WTC11 (cell line): Measurements from ENCODE around the gene GNAT3. TPM values are rescaled to one million over a fixed set of nuclear protein-coding genes. Genes with fewer than 3 reads are reported as not detected.

Experiments
- ATAC-seq: fragments of 200-7000 bp; cut with Tn5 transposase; 2 replicates; pipeline ENCODE4 v1.10.0; 2021; ENCODE audit warnings: mild to moderate bottlenecking, moderate library complexity
- CTCF ChIA-PET: fragments of 300-600 bp; sonication (Branson Sonifier 250); formaldehyde crosslinking; loops from one replicate; lab custom pipeline; 2021; ENCODE audit warnings: antibody characterized with exemption; lab: Charles Lee
- POLR2A ChIA-PET: fragments of 350-600 bp; sonication (Branson Sonifier 250); formaldehyde crosslinking; loops from one replicate; lab custom pipeline; 2021; ENCODE audit warnings: antibody characterized with exemption; lab: Charles Lee
- DNase-seq: peaks from one replicate; pipeline ENCODE4 v3.0.0; 2021; ENCODE audit warnings: low spot score
- H3K27ac Mint-ChIP-seq: 2 replicates; pipeline ENCODE4 v1.8.0; 2021; ENCODE audit warnings: mixed read lengths
- H3K27me3 Mint-ChIP-seq: 2 replicates; pipeline ENCODE4 v1.8.0; 2021; ENCODE audit warnings: low read depth, mild to moderate bottlenecking, moderate library complexity, mixed read lengths
- H3K36me3 Mint-ChIP-seq: 2 replicates; pipeline ENCODE4 v1.8.0; 2021; ENCODE audit warnings: mixed read lengths
- H3K4me1 Mint-ChIP-seq: 2 replicates; pipeline ENCODE4 v1.8.0; 2022; ENCODE audit warnings: mixed read lengths
- H3K4me3 Mint-ChIP-seq: 2 replicates; pipeline ENCODE4 v1.8.0; 2021; ENCODE audit warnings: mild to moderate bottlenecking, moderate library complexity, mixed read lengths
- H3K9me3 Mint-ChIP-seq: 2 replicates; pipeline ENCODE4 v1.8.0; 2021; ENCODE audit warnings: mixed read lengths
- ATF1 ChIP-seq: sonication (generic); formaldehyde crosslinking; IDR thresholded peaks from 2 replicates; pipeline ENCODE4 v1.8.1; 2023; ENCODE audit warnings: mild to moderate bottlenecking, moderate library complexity, missing genetic modification reagents
- CBFB ChIP-seq: sonication (generic); formaldehyde crosslinking; IDR thresholded peaks from 2 replicates; pipeline ENCODE4 v1.8.1; 2022; ENCODE audit warnings: mild to moderate bottlenecking, low read depth, missing genetic modification reagents
- CDX4 ChIP-seq: fragments of 250-450 bp; sonication (Bioruptor Pico); IDR thresholded peaks from 2 replicates; pipeline ENCODE4 v1.9.0; 2021; ENCODE audit warnings: moderate library complexity, mild to moderate bottlenecking, inconsistent platforms, borderline replicate concordance
- E2F5 ChIP-seq: sonication (generic); formaldehyde crosslinking; IDR thresholded peaks from 2 replicates; pipeline ENCODE4 v1.8.1; 2022; ENCODE audit warnings: mild to moderate bottlenecking, moderate library complexity, missing genetic modification reagents
- FOXK1 ChIP-seq: sonication (generic); formaldehyde crosslinking; IDR thresholded peaks from 2 replicates; pipeline ENCODE4 v1.8.0; 2022; ENCODE audit warnings: mild to moderate bottlenecking, moderate library complexity, missing genetic modification reagents
- HMGA2 ChIP-seq: fragments of 250-450 bp; sonication (Bioruptor Pico); IDR thresholded peaks from 2 replicates; pipeline ENCODE4 v1.4.0; 2021; ENCODE audit warnings: mild to moderate bottlenecking, moderate library complexity
- JAZF1 ChIP-seq: fragments of 250-450 bp; sonication (Bioruptor Pico); IDR thresholded peaks from 2 replicates; pipeline ENCODE4 v1.9.0; 2021; ENCODE audit warnings: moderate library complexity, mild to moderate bottlenecking, inconsistent platforms
- JUN ChIP-seq: sonication (generic); formaldehyde crosslinking; IDR thresholded peaks from 2 replicates; pipeline ENCODE4 v1.8.0; 2023; ENCODE audit warnings: mild to moderate bottlenecking, missing genetic modification reagents
- MAX ChIP-seq: sonication (generic); formaldehyde crosslinking; IDR thresholded peaks from 2 replicates; pipeline ENCODE4 v1.8.0; 2022; ENCODE audit warnings: mild to moderate bottlenecking, missing genetic modification reagents
- MXD4 ChIP-seq: fragments of 250-450 bp; sonication (Bioruptor Pico); IDR thresholded peaks from 2 replicates; pipeline ENCODE4 v1.8.0; 2021; ENCODE audit warnings: mild to moderate bottlenecking, moderate library complexity, borderline replicate concordance
- NFATC4 ChIP-seq: fragments of 250-450 bp; sonication (Bioruptor Pico); IDR thresholded peaks from 2 replicates; pipeline ENCODE4 v1.9.0; 2021; ENCODE audit warnings: mild to moderate bottlenecking
- NFE2L1 ChIP-seq: sonication (generic); formaldehyde crosslinking; IDR thresholded peaks from 2 replicates; pipeline ENCODE4 v1.8.1; 2023; ENCODE audit warnings: missing genetic modification reagents
- NFYB ChIP-seq: sonication (generic); formaldehyde crosslinking; conservative IDR thresholded peaks from 2 replicates; pipeline ENCODE4 v1.8.0; 2022; ENCODE audit warnings: low read depth, missing genetic modification reagents
- NR1H2 ChIP-seq: sonication (generic); formaldehyde crosslinking; IDR thresholded peaks from 2 replicates; pipeline ENCODE4 v1.9.0; 2021; ENCODE audit warnings: mild to moderate bottlenecking, moderate library complexity, missing genetic modification reagents
- SMAD3 ChIP-seq: sonication (generic); formaldehyde crosslinking; IDR thresholded peaks from 2 replicates; pipeline ENCODE4 v1.8.0; 2022; ENCODE audit warnings: missing genetic modification reagents, mild to moderate bottlenecking, borderline replicate concordance
- SOX15 ChIP-seq: fragments of 250-450 bp; sonication (Bioruptor Pico); IDR thresholded peaks from 2 replicates; pipeline ENCODE4 v1.9.0; 2021; ENCODE audit warnings: mild to moderate bottlenecking
- SP1 ChIP-seq: sonication (generic); formaldehyde crosslinking; conservative IDR thresholded peaks from 2 replicates; pipeline ENCODE4 v1.8.1; 2022; ENCODE audit warnings: missing genetic modification reagents
- USF1 ChIP-seq: sonication (generic); formaldehyde crosslinking; IDR thresholded peaks from 2 replicates; pipeline ENCODE4 v1.8.0; 2022; ENCODE audit warnings: mild to moderate bottlenecking, missing genetic modification reagents
- ZBTB21 ChIP-seq: sonication (generic); formaldehyde crosslinking; IDR thresholded peaks from 2 replicates; pipeline ENCODE4 v1.8.1; 2023; ENCODE audit warnings: mild to moderate bottlenecking, missing genetic modification reagents, borderline replicate concordance
- total RNA-seq: library from RNA; stranded (reverse); gene quantifications from 3 replicates; pipeline ENCODE4 v1.2.3, GENCODE V29; 2021
- TF ChIP-seq, protein P1 (sequence below): sonication (generic); formaldehyde crosslinking; IDR thresholded peaks from 2 replicates; pipeline ENCODE4 v1.8.1; 2023; ENCODE audit warnings: mild to moderate bottlenecking, missing genetic modification reagents
- TF ChIP-seq, protein P2 (sequence below): sonication (generic); formaldehyde crosslinking; IDR thresholded peaks from 2 replicates; pipeline ENCODE4 v1.8.1; 2023; ENCODE audit warnings: mild to moderate bottlenecking, missing genetic modification reagents, moderate library complexity
- TF ChIP-seq, protein P3 (sequence below): fragments of 250-450 bp; sonication (Bioruptor Pico); IDR thresholded peaks from 2 replicates; pipeline ENCODE4 v1.9.0; 2021; ENCODE audit warnings: mild to moderate bottlenecking, borderline replicate concordance

The GNAT3 gene
- total RNA-seq, 1 experiment from 2014 or later: not detected

- H3K36me3 Mint-ChIP-seq: peaks cover 11% of the 10 kb centered on the region; the same call in 1 of the 2 replicates
- DNase-seq: no peak
- ATAC-seq: no peak
- CTCF ChIA-PET: interaction anchor here (0.6 kb wide), 1 partner anchor 102 kb away, joined by 3 read pairs; no protein-coding TSS in a partner anchor
- no peak overlapping the region for H3K27ac Mint-ChIP-seq
- H3K9me3 Mint-ChIP-seq: peaks cover 21% of the 10 kb centered on the region
- POLR2A ChIA-PET: no interaction called here
- no peak for TF ChIP-seq SOX15 (CRISPR knock-in tag)
- no peaks in the 10 kb centered on the region for H3K27me3 Mint-ChIP-seq
- no peaks in the 10 kb centered on the region; the same call in 1 of the 2 replicates for H3K4me1 Mint-ChIP-seq
- no peak overlapping the region for H3K4me3 Mint-ChIP-seq
Measured at GRCh38 chr7:80530136-80530535, 18.3 kb upstream of the GNAT3 start.

DNA sequence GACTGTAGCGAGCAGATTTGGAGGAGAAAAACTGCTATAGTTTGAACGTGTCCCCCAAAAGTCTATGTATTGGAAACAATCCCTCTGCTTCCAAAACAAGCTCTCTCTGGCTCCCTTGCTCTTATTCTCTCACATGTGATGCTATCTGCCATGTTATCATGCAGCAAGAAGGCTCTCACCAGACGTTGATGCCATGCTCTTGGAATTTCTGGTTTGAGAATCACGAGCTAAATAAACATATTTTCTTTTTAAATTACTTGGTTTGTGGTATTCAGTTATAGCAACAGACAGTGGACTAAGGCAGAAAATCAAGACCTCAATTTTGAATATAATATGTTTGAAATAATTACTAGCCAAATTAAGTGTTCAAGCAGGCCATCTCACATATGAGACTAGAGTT is 17.5 kb upstream of the GNAT3 start:
- DNase-seq (no peak), ATAC-seq (no peak)
- TF ChIP-seq NR1H2 (no peak), SMAD3 (CRISPR knock-in tag) (no peak), MAX (no peak), NFYB (no peak), MXD4 (CRISPR knock-in tag) (no peak), CDX4 (CRISPR knock-in tag) (no peak), E2F5 (CRISPR knock-in tag) (no peak), USF1 (CRISPR knock-in tag) (no peak), ATF1 (CRISPR knock-in tag) (no peak), JAZF1 (CRISPR knock-in tag) (no peak), JUN (CRISPR knock-in tag) (no peak), ZBTB21 (CRISPR knock-in tag) (no peak), HMGA2 (CRISPR knock-in tag) (no peak), SP1 (no peak)
- TF ChIP-seq, protein P1, sequence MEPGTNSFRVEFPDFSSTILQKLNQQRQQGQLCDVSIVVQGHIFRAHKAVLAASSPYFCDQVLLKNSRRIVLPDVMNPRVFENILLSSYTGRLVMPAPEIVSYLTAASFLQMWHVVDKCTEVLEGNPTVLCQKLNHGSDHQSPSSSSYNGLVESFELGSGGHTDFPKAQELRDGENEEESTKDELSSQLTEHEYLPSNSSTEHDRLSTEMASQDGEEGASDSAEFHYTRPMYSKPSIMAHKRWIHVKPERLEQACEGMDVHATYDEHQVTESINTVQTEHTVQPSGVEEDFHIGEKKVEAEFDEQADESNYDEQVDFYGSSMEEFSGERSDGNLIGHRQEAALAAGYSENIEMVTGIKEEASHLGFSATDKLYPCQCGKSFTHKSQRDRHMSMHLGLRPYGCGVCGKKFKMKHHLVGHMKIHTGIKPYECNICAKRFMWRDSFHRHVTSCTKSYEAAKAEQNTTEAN (CRISPR knock-in tag): no peak
- TF ChIP-seq, protein P2, sequence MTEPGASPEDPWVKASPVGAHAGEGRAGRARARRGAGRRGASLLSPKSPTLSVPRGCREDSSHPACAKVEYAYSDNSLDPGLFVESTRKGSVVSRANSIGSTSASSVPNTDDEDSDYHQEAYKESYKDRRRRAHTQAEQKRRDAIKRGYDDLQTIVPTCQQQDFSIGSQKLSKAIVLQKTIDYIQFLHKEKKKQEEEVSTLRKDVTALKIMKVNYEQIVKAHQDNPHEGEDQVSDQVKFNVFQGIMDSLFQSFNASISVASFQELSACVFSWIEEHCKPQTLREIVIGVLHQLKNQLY: no peak
- Mint-ChIP-seq H3K27ac (no peak overlapping the region), H3K4me1 (no peaks in the 10 kb centered on the region; the same call in 1 of the 2 replicates), H3K4me3 (no peak overlapping the region), H3K27me3 (no peaks in the 10 kb centered on the region), H3K9me3 (peaks cover 21% of the 10 kb centered on the region), H3K36me3 (peaks cover 11% of the 10 kb centered on the region; the same call in 1 of the 2 replicates)
- CTCF ChIA-PET: no interaction called here
- POLR2A ChIA-PET: no interaction called here

- CTCF ChIA-PET: no interaction called here
- Mint-ChIP-seq H3K27me3 (no peaks in the 10 kb centered on the region), H3K9me3 (peaks cover 21% of the 10 kb centered on the region), H3K4me1 (no peaks in the 10 kb centered on the region; the same call in 1 of the 2 replicates), H3K4me3 (no peak overlapping the region), H3K36me3 (peaks cover 11% of the 10 kb centered on the region; the same call in 1 of the 2 replicates), H3K27ac (no peak overlapping the region)
- ATAC-seq (no peak), DNase-seq (no peak)
- POLR2A ChIA-PET: no interaction called here
- TF ChIP-seq FOXK1 (CRISPR knock-in tag) (no peak), NFATC4 (CRISPR knock-in tag) (no peak), CBFB (no peak), NFE2L1 (no peak)
- TF ChIP-seq, protein P3, sequence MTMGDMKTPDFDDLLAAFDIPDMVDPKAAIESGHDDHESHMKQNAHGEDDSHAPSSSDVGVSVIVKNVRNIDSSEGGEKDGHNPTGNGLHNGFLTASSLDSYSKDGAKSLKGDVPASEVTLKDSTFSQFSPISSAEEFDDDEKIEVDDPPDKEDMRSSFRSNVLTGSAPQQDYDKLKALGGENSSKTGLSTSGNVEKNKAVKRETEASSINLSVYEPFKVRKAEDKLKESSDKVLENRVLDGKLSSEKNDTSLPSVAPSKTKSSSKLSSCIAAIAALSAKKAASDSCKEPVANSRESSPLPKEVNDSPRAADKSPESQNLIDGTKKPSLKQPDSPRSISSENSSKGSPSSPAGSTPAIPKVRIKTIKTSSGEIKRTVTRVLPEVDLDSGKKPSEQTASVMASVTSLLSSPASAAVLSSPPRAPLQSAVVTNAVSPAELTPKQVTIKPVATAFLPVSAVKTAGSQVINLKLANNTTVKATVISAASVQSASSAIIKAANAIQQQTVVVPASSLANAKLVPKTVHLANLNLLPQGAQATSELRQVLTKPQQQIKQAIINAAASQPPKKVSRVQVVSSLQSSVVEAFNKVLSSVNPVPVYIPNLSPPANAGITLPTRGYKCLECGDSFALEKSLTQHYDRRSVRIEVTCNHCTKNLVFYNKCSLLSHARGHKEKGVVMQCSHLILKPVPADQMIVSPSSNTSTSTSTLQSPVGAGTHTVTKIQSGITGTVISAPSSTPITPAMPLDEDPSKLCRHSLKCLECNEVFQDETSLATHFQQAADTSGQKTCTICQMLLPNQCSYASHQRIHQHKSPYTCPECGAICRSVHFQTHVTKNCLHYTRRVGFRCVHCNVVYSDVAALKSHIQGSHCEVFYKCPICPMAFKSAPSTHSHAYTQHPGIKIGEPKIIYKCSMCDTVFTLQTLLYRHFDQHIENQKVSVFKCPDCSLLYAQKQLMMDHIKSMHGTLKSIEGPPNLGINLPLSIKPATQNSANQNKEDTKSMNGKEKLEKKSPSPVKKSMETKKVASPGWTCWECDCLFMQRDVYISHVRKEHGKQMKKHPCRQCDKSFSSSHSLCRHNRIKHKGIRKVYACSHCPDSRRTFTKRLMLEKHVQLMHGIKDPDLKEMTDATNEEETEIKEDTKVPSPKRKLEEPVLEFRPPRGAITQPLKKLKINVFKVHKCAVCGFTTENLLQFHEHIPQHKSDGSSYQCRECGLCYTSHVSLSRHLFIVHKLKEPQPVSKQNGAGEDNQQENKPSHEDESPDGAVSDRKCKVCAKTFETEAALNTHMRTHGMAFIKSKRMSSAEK (CRISPR knock-in tag): no peak
Measured at GRCh38 chr7:80528689-80529088, 16.8 kb upstream of the GNAT3 start.
